Vagina (tissue), 2 donors: ENCODE results near the gene HGF.

Experiments
- CTCF ChIP-seq, 3 experiments: fragments of 450-650 bp in 2 of 3; fragments of 200-600 bp in 1 of 3; sonication (generic) in 1 of 3; IDR thresholded peaks; one replicate each; pipeline ENCODE4 v1.5.1; 2017 to 2019; ENCODE audit warnings: antibody characterized with exemption in 3 of 3, mild to moderate bottlenecking in 2 of 3, moderate library complexity in 2 of 3
- POLR2A ChIP-seq, 2 donors: fragments of 450-650 bp; IDR thresholded peaks; one replicate each; pipeline ENCODE4 v1.6.1; 2017; ENCODE audit warnings: antibody characterized with exemption in 2 of 2, mild to moderate bottlenecking in 2 of 2, moderate library complexity in 2 of 2

GRCh38 chr7:81693894-81694293 is 76.0 kb downstream of the HGF start:
- TF ChIP-seq CTCF (IDR thresholded peaks at IDR 0.05) (no peak), POLR2A (IDR thresholded peaks at IDR 0.05) (no peak)
